Suprapubic skin (tissue), 4 donors: ENCODE results near the gene CSN1S1. TPM values are rescaled to one million over a fixed set of nuclear protein-coding genes. Genes with fewer than 3 reads are reported as not detected.

Experiments used
- DNase-seq, 2 donors: peaks; one replicate each; pipeline ENCODE4 v3.0.0-alpha.2; 2019; ENCODE audit warnings: low spot score in 2 of 2
- H3K27ac ChIP-seq: fragments of 200-600 bp; sonication (generic); one replicate; pipeline ENCODE4 v1.5.1; 2019
- H3K27me3 ChIP-seq: fragments of 200-600 bp; sonication (generic); one replicate; pipeline ENCODE4 v1.5.1; 2019
- H3K36me3 ChIP-seq: fragments of 200-600 bp; sonication (generic); one replicate; pipeline ENCODE4 v1.5.1; 2019
- H3K4me1 ChIP-seq: fragments of 200-600 bp; sonication (generic); one replicate; pipeline ENCODE4 v1.5.1; 2019
- H3K4me3 ChIP-seq: fragments of 200-600 bp; sonication (generic); one replicate; pipeline ENCODE4 v1.5.1; 2019; ENCODE audit warnings: mild to moderate bottlenecking
- H3K9me3 ChIP-seq: fragments of 200-600 bp; sonication (generic); one replicate; pipeline ENCODE4 v1.5.1; 2019
- CTCF ChIP-seq, 2 donors: fragments of 200-600 bp in 1 of 2; fragments of 450-650 bp in 1 of 2; sonication (generic) in 1 of 2; IDR thresholded peaks; one replicate each; pipeline ENCODE4 v1.5.1; 2016 to 2019; ENCODE audit warnings: antibody characterized with exemption in 2 of 2, mild to moderate bottlenecking in 1 of 2, moderate library complexity in 1 of 2
- EP300 ChIP-seq: sonication (generic); formaldehyde crosslinking; IDR thresholded peaks from one replicate; pipeline ENCODE4 v1.6.1; 2017; ENCODE audit warnings: antibody characterized with exemption
- POLR2A ChIP-seq, 2 donors: fragments of 450-650 bp; IDR thresholded peaks; one replicate each; pipeline ENCODE4 v1.6.1; 2017; ENCODE audit warnings: antibody characterized with exemption in 2 of 2, mild to moderate bottlenecking in 2 of 2, moderate library complexity in 2 of 2
- POLR2AphosphoS5 ChIP-seq, 3 donors: sonication (generic); formaldehyde crosslinking; IDR thresholded peaks; one replicate each; pipeline ENCODE4 v1.6.1; 2017; ENCODE audit warnings: antibody characterized with exemption in 3 of 3
- WGBS: methylation state at CpG from one replicate; pipeline ENCODE4 v1.1.5; 2018; 5-methylcytosine and 5-hydroxymethylcytosine counted together
- total RNA-seq, 4 donors: library from RNA; depleted of rRNA; stranded (reverse); fragments of >200 nt; gene quantifications; one replicate each; pipeline ENCODE4 v1.1.0, GENCODE V29; 2016

CSN1S1 gene
- total RNA-seq, 4 donors from 2014 or later = not detected

- no peak for TF ChIP-seq POLR2AphosphoS5 (IDR thresholded peaks at IDR 0.05)
- H3K27ac ChIP-seq = no peak overlapping the region
- WGBS = 87% methylated on average over 1 of the region's 1 CpG
These were observed 55.8 kb downstream of the CSN1S1 start for GRCh38 chr4:69986663-69987062.

GRCh38 chr4:69991016-69991415 is 60.1 kb downstream of the CSN1S1 start:
- Histone ChIP-seq H3K4me1 (no peaks in the 10 kb centered on the region), H3K36me3 (no peaks in the 10 kb centered on the region), H3K4me3 (no peak overlapping the region), H3K27ac (no peak overlapping the region), H3K9me3 (no peaks in the 10 kb centered on the region), H3K27me3 (no peaks in the 10 kb centered on the region)
- 81% methylated on average over 4 of the region's 4 CpGs for WGBS
- TF ChIP-seq EP300 = no peak
- no peak for TF ChIP-seq CTCF (IDR thresholded peaks at IDR 0.05)
- no peak for TF ChIP-seq POLR2AphosphoS5 (IDR thresholded peaks at IDR 0.05)
- no peak for TF ChIP-seq POLR2A (IDR thresholded peaks at IDR 0.05)
- DNase-seq = no peak

More at GRCh38 chr4:69986663-69987062, 55.8 kb downstream of the CSN1S1 start:
- no peaks in the 10 kb centered on the region for H3K9me3 ChIP-seq
- no peak overlapping the region for H3K4me3 ChIP-seq
- H3K4me1 ChIP-seq = peaks cover 2% of the 10 kb centered on the region
- no peaks in the 10 kb centered on the region for H3K36me3 ChIP-seq
- DNase-seq = no peak
- H3K27me3 ChIP-seq = no peaks in the 10 kb centered on the region

- Histone ChIP-seq H3K4me1 (no peaks in the 10 kb centered on the region), H3K9me3 (no peaks in the 10 kb centered on the region), H3K27me3 (no peaks in the 10 kb centered on the region), H3K27ac (no peak overlapping the region), H3K36me3 (no peaks in the 10 kb centered on the region), H3K4me3 (no peak overlapping the region)
- 79% methylated on average over 5 of the region's 5 CpGs for WGBS
- no peak for DNase-seq
- TF ChIP-seq EP300 (no peak), POLR2A (IDR thresholded peaks at IDR 0.05) (no peak), POLR2AphosphoS5 (IDR thresholded peaks at IDR 0.05) (no peak), CTCF (IDR thresholded peaks at IDR 0.05) (no peak)
These were observed 63.9 kb downstream of the CSN1S1 start for GRCh38 chr4:69994782-69995181.

- TF ChIP-seq CTCF (IDR thresholded peaks at IDR 0.05) = no peak
- TF ChIP-seq POLR2AphosphoS5 (IDR thresholded peaks at IDR 0.05) = no peak
- no peak for TF ChIP-seq EP300
- no peak for TF ChIP-seq POLR2A (IDR thresholded peaks at IDR 0.05)
- Histone ChIP-seq H3K4me1 (no peaks in the 10 kb centered on the region), H3K4me3 (no peak within 1 kb of the TSS), H3K27me3 (no peaks in the 10 kb centered on the region), H3K27ac (no peak within 1 kb of the TSS), H3K36me3 (no peaks in the 10 kb centered on the region), H3K9me3 (no peaks in the 10 kb centered on the region)
- 76% methylated on average over 3 of the region's 3 CpGs for WGBS
- DNase-seq = no peak
These were observed 64.7 kb downstream of the CSN1S1 start, which contains the start of gene STATH for GRCh38 chr4:69995526-69996016. STATH (plus strand) TSS chr4:69995966; CDS start chr4:69998438, 2,472 bp downstream.

Other genes starting within 250 kb of the CSN1S1 start
- under 1 TPM; 0.08 to 0.24 (median 0.23) TPM for gene SULT1B1, start 170.4 kb upstream of the CSN1S1 start, total RNA-seq
- gene SULT1E1, start 70.9 kb upstream of the CSN1S1 start, total RNA-seq = 100 to 1,000 TPM in 1 of 4 donors, 10 to 100 TPM in 3; 18.6 to 198 (median 44.1) TPM
- not detected for gene CSN2, start 34.7 kb downstream of the CSN1S1 start, total RNA-seq
- gene STATH, start 64.9 kb downstream of the CSN1S1 start, total RNA-seq = not detected
- not detected for gene HTN3, start 97.4 kb downstream of the CSN1S1 start, total RNA-seq
- not detected for gene HTN1, start 119.4 kb downstream of the CSN1S1 start, total RNA-seq
- under 1 TPM in 1 of 4 donors, not detected in 3; 0.42 TPM for gene PRR27, start 223.2 kb downstream of the CSN1S1 start, total RNA-seq